Sigmoid colon (tissue), 7 donors: ENCODE data around the gene BRSK2. TPM values are rescaled to one million over a fixed set of nuclear protein-coding genes. Genes with fewer than 3 reads are reported as not detected.

Experiments used
- DNase-seq: peaks from one replicate; pipeline ENCODE4 v3.0.0-alpha.2; 2019
- H3K27ac ChIP-seq, 4 donors: fragments of 200-600 bp; sonication (generic); one replicate each; pipeline ENCODE4 v1.5.1; 2016 to 2019; ENCODE audit warnings: mild to moderate bottlenecking in 1 of 4
- H3K27me3 ChIP-seq, 3 donors: fragments of 200-600 bp; sonication (generic); one replicate each; pipeline ENCODE4 v1.5.1; 2019; ENCODE audit warnings: mild to moderate bottlenecking in 1 of 3
- H3K36me3 ChIP-seq, 4 donors: fragments of 200-600 bp; sonication (generic); one replicate each; pipeline ENCODE4 v1.5.1; 2016 to 2019
- H3K4me1 ChIP-seq, 4 donors: fragments of 200-600 bp; sonication (generic); one replicate each; pipeline ENCODE4 v1.5.1; 2017 to 2019
- H3K4me3 ChIP-seq, 4 donors: fragments of 200-600 bp; sonication (generic); one replicate each; pipeline ENCODE4 v1.5.1; 2017 to 2019; ENCODE audit warnings: mild to moderate bottlenecking in 2 of 4, moderate library complexity in 1 of 4
- H3K9me3 ChIP-seq, 4 donors: fragments of 200-600 bp in 3 of 4; sonication (generic) in 3 of 4; one replicate each; pipeline versions ENCODE4 v1.5.1 to v1.6.1; 2013 to 2019
- CTCF ChIP-seq, 4 experiments: fragments of 450-650 bp in 3 of 4; fragments of 200-600 bp in 1 of 4; IDR thresholded peaks; one replicate each; pipeline ENCODE4 v1.5.1; 2016 to 2019; ENCODE audit warnings: antibody characterized with exemption in 4 of 4, mild to moderate bottlenecking in 3 of 4, moderate library complexity in 2 of 4
- EP300 ChIP-seq, 4 donors: sonication (generic); formaldehyde crosslinking; IDR thresholded peaks; one replicate each; pipeline ENCODE4 v1.6.1; 2017; ENCODE audit warnings: antibody characterized with exemption in 4 of 4
- POLR2A ChIP-seq, 2 donors: fragments of 450-650 bp; IDR thresholded peaks; one replicate each; pipeline ENCODE4 v1.6.1; 2016; ENCODE audit warnings: antibody characterized with exemption in 2 of 2, mild to moderate bottlenecking in 2 of 2, moderate library complexity in 2 of 2
- POLR2AphosphoS5 ChIP-seq, 4 donors: sonication (generic); formaldehyde crosslinking; IDR thresholded peaks; one replicate each; pipeline ENCODE4 v1.6.1; 2017; ENCODE audit warnings: antibody characterized with exemption in 4 of 4
- WGBS, 2 donors: extraction: QIAGEN DNeasy Blood & Tissue Kit; methylation state at CpG; one replicate each; pipeline ENCODE4 v1.1.7; 2013; 5-methylcytosine and 5-hydroxymethylcytosine counted together
- intact Hi-C: fragments of 100-400 bp; cut with DNase I; formaldehyde crosslinking; loops from one replicate; pipeline ENCODE4 v1.15.1; 2023
- polyA plus RNA-seq, 3 donors: library from polyadenylated mRNA; stranded (reverse); fragments of 200-250 nt; gene quantifications; one replicate each; pipeline ENCODE4 v1.2.3, GENCODE V29; 2013
- total RNA-seq, 4 donors: library from RNA; depleted of rRNA; stranded (reverse); fragments of >200 nt; gene quantifications; one replicate each; pipeline ENCODE4 v1.1.0, GENCODE V29; 2016
- donor health status: healthy with polysubstance abuse.
- donor health status: Bipolar disorder and iron deficiency.
- donor health status: healthy.

The BRSK2 gene
- total and polyA plus RNA-seq, 7 donors: 1.7 to 3.2 (median 1.9) TPM; not detected in 2

GRCh38 chr11:1397862-1398527 lies 8.3 kb downstream of the BRSK2 start:
- peaks cover 3 to 86% (median 67%) of the 10 kb centered on the region in 3 donors for H3K27me3 ChIP-seq
- H3K4me1 ChIP-seq: peaks cover 0 to 4% (median 0%) of the 10 kb centered on the region in 4 donors
- no peak for DNase-seq
- H3K4me3 ChIP-seq: no peak overlapping the region
- 63 to 78% methylated on average over 22 of the region's 22 CpGs for WGBS, 2 donors
- intact Hi-C loops: no loop called here
- TF ChIP-seq POLR2A (IDR thresholded peaks at IDR 0.05) (no peak), CTCF (IDR thresholded peaks at IDR 0.05) (no peak), EP300 (IDR thresholded peaks at IDR 0.05) (no peak), POLR2AphosphoS5 (IDR thresholded peaks at IDR 0.05) (no peak)
- H3K9me3 ChIP-seq: no peaks in the 10 kb centered on the region
- no peaks in the 10 kb centered on the region for H3K36me3 ChIP-seq
- H3K27ac ChIP-seq: peak overlapping the region in 2 of 4 donors; percentile 17 to 31

- Histone ChIP-seq H3K27me3 (peaks cover 0 to 86% (median 62%) of the 10 kb centered on the region in 3 donors), H3K36me3 (no peaks in the 10 kb centered on the region), H3K27ac (no peak overlapping the region), H3K9me3 (no peaks in the 10 kb centered on the region), H3K4me3 (no peak overlapping the region), H3K4me1 (peaks cover 0 to 4% (median 0%) of the 10 kb centered on the region in 4 donors)
- no peak for TF ChIP-seq POLR2A (IDR thresholded peaks at IDR 0.05)
- no peak for DNase-seq
- intact Hi-C loops: no loop called here
- WGBS, 2 donors: 74 to 83% methylated on average over 23 of the region's 23 CpGs
Observed at GRCh38 chr11:1398528-1399235, 8.9 kb downstream of the BRSK2 start.

GRCh38 chr11:1399386-1400316 lies 9.9 kb downstream of the BRSK2 start:
- no peak overlapping the region for H3K27ac ChIP-seq
- 73 to 76% methylated on average over 34 of the region's 34 CpGs for WGBS, 2 donors
- peaks cover 0 to 4% (median 0%) of the 10 kb centered on the region in 4 donors for H3K4me1 ChIP-seq
- TF ChIP-seq POLR2AphosphoS5 (IDR thresholded peaks at IDR 0.05) (no peak), EP300 (IDR thresholded peaks at IDR 0.05) (no peak), POLR2A (IDR thresholded peaks at IDR 0.05) (no peak)
- DNase-seq: no peak
- no peak overlapping the region for H3K4me3 ChIP-seq
- intact Hi-C loops: no loop called here
- no peaks in the 10 kb centered on the region for H3K36me3 ChIP-seq
- H3K27me3 ChIP-seq: peaks cover 0 to 86% (median 67%) of the 10 kb centered on the region in 3 donors
- no peaks in the 10 kb centered on the region for H3K9me3 ChIP-seq

GRCh38 chr11:1400317-1401170 lies 10.8 kb downstream of the BRSK2 start:
- Histone ChIP-seq H3K36me3 (no peaks in the 10 kb centered on the region), H3K27ac (no peak overlapping the region), H3K9me3 (no peaks in the 10 kb centered on the region), H3K4me3 (no peak overlapping the region), H3K27me3 (peaks cover 0 to 78% (median 59%) of the 10 kb centered on the region in 3 donors), H3K4me1 (peaks cover 0 to 4% (median 0%) of the 10 kb centered on the region in 4 donors)
- TF ChIP-seq POLR2A (IDR thresholded peaks at IDR 0.05): no peak
- TF ChIP-seq POLR2AphosphoS5 (IDR thresholded peaks at IDR 0.05): no peak
- no peak for TF ChIP-seq EP300 (IDR thresholded peaks at IDR 0.05)
- no peak for TF ChIP-seq CTCF (IDR thresholded peaks at IDR 0.05)
- intact Hi-C loops: no loop called here
- 77 to 86% methylated on average over 30 of the region's 30 CpGs for WGBS, 2 donors
- no peak for DNase-seq

- no peak overlapping the region for H3K4me3 ChIP-seq
- H3K9me3 ChIP-seq: no peaks in the 10 kb centered on the region
- H3K36me3 ChIP-seq: no peaks in the 10 kb centered on the region
- no peak for DNase-seq
- intact Hi-C loops: no loop called here
- H3K4me1 ChIP-seq: peaks cover 0 to 4% (median 0%) of the 10 kb centered on the region in 4 donors
- TF ChIP-seq CTCF (IDR thresholded peaks at IDR 0.05): no peak
- no peak for TF ChIP-seq POLR2AphosphoS5 (IDR thresholded peaks at IDR 0.05)
- no peak for TF ChIP-seq POLR2A (IDR thresholded peaks at IDR 0.05)
- no peak for TF ChIP-seq EP300 (IDR thresholded peaks at IDR 0.05)
- no peak overlapping the region for H3K27ac ChIP-seq
- H3K27me3 ChIP-seq: peaks cover 0 to 75% (median 53%) of the 10 kb centered on the region in 3 donors
- WGBS, 2 donors: 84 to 89% methylated on average over 11 of the region's 11 CpGs
Observed at GRCh38 chr11:1401171-1401445, 11.4 kb downstream of the BRSK2 start.
